ENCODE results near the gene LMNA.

GRCh38 chr1:156112276-156113137 lies 2.0 kb upstream of the LMNA start:
- TF ChIP-seq SPI1 (IDR thresholded peaks at IDR 0.05; ENCODE audit: borderline replicate concordance, low read depth) (no peak), REST (IDR thresholded peaks at IDR 0.05; ENCODE audit: insufficient replicate concordance, low read depth) (no peak)
